Measurements from ENCODE around the gene SH3BP5.

GRCh38 chr3:15261274-15261673 lies 71.1 kb downstream of the SH3BP5 start:
- no peak for TF ChIP-seq CTCF (IDR thresholded peaks at IDR 0.05)
- no peak for TF ChIP-seq POLR2A (IDR thresholded peaks at IDR 0.05)

Measured in Peyer's patch (tissue), 4 donors.